A549 treated with CpdA at 1 μM for 4 hours (cell line): ENCODE measurements around the gene TUBB1. TPM values are rescaled to one million over a fixed set of nuclear protein-coding genes. Genes with fewer than 3 reads are reported as not detected.

ENCODE experiments used
- total RNA-seq: library from RNA; stranded (reverse); fragments of 200-300 nt; extraction: Qiagen RNA extraction; gene quantifications from 5 replicates; pipeline ENCODE4 v1.2.3, GENCODE V29; 2022; ENCODE audit warnings: low read depth

Gene TUBB1
- total RNA-seq = 0.06 TPM in 1 of 5 replicates, not detected in the others

DNA sequence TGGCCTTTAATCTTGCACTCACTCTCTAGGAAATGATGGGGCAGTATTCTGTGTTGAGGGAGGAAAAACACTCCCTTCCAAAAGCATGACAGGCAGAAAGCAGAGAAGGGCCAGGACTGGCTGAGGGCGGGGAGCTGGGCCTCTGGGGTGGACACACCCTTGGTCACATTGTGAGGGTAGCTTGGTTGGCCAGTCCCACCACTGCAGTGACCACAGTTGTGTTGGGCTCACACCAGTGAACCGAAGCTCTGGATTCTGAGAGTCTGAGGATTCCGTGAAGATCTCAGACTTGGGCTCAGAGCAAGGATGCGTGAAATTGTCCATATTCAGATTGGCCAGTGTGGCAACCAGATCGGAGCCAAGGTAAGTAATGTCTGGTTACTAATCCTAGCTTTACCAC, at the start of gene TUBB1:
TUBB1 (plus strand) TSS at position 213 of the 400 bp plus-strand sequence; CDS start at position 307, 94 bp downstream.

DNA sequence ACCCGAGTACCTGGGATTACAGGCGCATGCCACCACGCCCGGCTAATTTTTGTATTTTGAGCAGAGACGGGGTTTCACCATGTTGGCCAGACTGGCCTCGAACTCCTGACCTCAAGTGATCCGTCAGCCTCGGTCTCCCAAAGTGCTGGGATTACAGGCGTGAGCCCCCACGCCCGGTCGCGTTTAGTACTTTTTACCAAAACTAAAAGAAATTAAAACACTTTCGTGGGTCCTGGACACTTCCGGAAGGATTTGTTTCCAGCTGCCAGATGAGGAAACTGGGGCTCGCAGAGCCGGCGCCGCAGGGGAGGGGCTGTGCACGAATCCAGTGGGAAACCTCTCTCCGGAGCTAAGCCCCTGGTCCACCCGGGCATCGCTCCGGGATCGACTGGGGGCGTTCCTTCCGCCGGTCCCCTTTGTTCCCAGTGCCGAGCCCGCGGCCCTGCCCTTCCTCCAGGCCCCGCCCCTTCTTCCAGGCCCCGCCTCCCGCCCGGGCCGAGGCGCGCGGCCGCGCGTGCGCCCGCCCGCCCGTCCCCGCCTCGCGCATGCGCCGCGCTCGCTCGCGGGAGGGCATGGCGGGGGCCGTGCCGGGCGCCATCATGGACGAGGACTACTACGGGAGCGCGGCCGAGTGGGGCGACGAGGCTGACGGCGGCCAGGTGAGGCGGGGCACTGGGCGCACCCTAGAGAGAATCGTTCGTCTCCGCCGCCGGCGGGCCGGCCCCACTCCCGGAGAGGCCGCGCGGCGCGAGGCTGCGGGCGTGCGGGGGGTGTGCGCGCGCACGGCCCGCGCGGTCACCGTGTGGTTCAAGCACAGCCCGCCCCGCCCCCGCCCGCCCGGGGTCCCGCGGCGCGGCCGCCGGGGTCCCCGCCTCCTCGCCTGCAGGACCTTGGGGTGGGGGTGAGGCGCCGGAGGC, 38.3 kb upstream of the TUBB1 start, which contains the start of gene NELFCD:
NELFCD (plus strand) TSS at position 546 of the 917 bp plus-strand sequence; CDS start at position 600, 54 bp downstream.

DNA sequence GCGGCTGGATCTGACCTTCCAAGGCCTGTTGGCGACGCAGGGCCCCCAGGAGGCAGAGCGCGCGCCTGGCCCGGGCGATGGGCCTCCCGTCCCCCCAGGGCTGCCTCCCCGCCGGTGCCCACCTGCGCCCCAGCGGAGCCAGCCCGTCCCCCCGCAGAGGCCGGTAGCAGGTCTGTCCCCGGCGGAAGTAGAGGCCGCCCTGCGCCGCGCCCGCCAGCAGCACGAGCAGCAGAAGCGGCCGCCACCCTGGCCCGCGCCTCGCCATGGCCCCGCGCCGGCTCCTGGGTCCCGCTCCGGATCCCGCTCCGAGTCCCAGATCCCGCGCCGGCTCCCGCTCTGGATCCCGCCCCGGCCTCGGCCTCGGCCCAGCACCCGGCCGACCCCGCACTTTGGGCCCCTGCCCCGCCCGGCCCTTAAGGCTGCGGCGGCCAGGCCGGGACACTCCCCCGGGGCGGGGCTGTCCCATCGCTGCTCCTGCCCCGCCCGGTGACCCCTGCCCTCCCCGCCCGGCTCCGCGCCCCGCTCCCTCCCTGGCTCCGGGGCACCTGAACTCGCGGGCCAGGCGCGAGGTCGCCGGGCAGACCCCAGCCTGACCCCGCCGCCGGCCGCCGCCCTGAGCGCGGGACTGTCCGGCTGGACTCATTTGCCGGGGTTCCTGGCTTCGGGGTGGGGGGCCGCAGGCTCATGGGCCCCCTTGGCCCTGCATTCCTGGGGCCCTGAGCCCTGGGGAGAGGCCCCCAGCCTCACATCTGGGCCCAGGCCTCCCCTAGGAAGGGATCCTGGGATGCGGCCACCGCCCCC, 12.2 kb upstream of the TUBB1 start, which contains the start of gene CTSZ:
CTSZ (minus strand) TSS at position 391 of the 801 bp plus-strand sequence; CDS start at position 265, 126 bp downstream.

DNA sequence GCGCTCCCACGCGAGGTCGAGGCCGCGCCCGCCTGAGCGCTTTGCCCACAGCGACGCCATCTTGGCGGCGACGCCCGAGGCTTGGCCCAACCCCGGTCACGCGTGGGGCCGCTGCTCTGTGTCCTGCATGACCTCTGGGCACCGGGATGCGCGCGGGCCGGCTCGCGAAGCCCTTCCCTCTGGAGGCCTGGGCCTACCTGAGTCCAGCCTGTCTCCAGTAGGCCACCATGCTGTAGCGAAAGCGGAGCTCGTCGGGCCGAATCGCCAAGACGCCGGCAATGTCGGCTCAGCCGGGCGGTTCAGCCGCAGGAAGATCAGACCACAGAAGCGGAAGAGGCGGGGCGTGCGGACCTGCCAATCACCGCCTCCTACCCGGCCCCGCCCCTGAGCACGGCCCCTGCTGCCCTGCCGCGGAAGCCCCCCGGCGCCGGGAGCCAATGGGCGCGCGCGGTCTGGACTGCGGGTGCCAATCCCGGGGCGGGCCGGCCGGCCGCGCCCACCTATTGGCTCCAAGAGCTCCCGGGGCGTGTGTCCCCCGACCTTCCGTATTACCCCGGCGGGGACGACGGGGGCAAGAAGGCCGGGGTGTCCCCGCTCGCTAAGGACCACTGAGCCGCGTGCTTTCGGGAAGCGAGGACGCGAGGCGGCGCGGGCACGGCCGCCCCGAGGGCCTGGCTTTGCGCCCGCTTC, 12.9 kb downstream of the TUBB1 start, which contains the start of gene ATP5F1E:
ATP5F1E (minus strand) TSS at position 313 of the 690 bp plus-strand sequence; CDS start at position 229, 84 bp downstream.

DNA sequence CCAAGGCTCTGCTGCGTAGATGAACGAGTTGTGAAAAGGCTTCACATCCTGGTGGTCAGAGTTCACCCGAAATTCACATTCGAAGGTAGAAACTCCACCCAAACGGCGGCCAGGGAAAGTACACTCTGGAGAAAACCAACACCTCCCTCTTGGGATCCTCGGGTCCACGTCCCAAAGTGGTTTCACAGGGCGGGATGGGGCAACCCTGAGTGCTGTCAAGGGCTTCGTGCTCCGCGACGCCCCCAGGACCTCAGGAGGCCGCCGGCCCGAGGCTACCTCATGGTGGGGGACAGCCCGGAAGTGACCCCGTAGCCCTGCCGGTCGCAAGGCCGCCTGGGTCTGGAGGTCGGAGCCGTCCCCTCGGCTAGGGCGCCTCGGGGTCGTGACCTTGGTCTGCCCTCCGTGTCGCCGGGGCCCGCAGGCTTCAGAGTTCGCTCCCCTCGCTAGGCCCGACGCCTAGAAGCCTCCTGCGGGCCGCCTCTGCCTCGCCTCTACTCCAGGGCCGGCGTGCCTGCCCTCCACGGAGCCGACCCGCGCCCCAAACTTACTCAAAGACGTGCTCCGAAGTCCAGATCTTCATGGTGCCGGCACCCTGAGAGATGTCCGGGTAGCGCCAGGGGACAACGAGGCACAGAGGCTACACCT, 23.0 kb downstream of the TUBB1 start, which contains the start of gene PRELID3B:
PRELID3B (minus strand) TSS at position 636 of the 645 bp plus-strand sequence; CDS start at position 580, 56 bp downstream.

Other genes starting within 250 kb of the TUBB1 start
- gene GNAS-AS1, start 168.5 kb upstream of the TUBB1 start, total RNA-seq = not detected in 5 replicates
- gene GNAS, start 166.7 kb upstream of the TUBB1 start, total RNA-seq = 684 to 769 TPM (median 714 TPM) in 5 replicates
- gene NELFCD, start 38.2 kb upstream of the TUBB1 start, total RNA-seq = 41.8 to 48.9 TPM (median 45.3 TPM) in 5 replicates
- gene CTSZ, start 12.2 kb upstream of the TUBB1 start, total RNA-seq = 139 to 187 TPM (median 184 TPM) in 5 replicates
- gene ATP5F1E, start 12.9 kb downstream of the TUBB1 start, total RNA-seq = 85.5 to 130 TPM (median 101 TPM) in 5 replicates
- 54.9 to 71.1 TPM (median 57.3 TPM) in 5 replicates for gene PRELID3B, start 23.4 kb downstream of the TUBB1 start, total RNA-seq
- not detected in 5 replicates for gene ZNF831, start 144.4 kb downstream of the TUBB1 start, total RNA-seq